Measurements from ENCODE around the gene ARHGAP24. TPM values are rescaled to one million over a fixed set of nuclear protein-coding genes. Genes with fewer than 3 reads are reported as not detected.

ARHGAP24 gene
- total RNA-seq, 1 experiment from 2014 or later, result 17.4 TPM

DNA sequence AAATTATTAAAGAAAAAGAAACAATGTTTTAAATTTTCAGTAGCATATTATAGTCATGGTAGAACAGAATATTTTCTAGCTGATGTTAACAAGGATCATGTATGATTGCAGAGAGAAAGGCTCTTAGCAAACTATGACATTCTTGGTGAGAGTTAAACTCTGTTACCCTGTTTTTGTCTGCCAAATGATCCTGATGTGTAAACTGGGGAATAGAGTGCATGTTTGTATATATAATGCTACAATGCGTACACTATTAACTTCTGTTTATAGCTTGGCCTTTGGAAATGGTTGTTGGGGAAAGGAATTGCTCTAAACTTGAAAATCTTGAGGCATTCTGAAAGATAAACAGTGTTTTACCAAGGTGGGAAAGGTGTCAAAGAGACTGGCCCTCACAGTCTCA is 292.7 kb downstream of the ARHGAP24 start:
- no peaks in the 10 kb centered on the region for H3K9me3 ChIP-seq (ENCODE audit: control insufficient read depth, insufficient read depth, low read depth, low read length)
- intact Hi-C loops (cut with micrococcal nuclease; ENCODE audit: unreplicated experiment), result no loop called here
- POLR2A ChIA-PET, result interaction anchor here (0.6 kb wide), 1 partner anchor 767 kb away, joined by 4 read pairs; no protein-coding TSS in a partner anchor
- H3K4me3 ChIP-seq (ENCODE audit: low read depth in 2 of 2, low read length in 2 of 2), result no peak overlapping the region
- in situ Hi-C loops (cut with HindIII; ENCODE audit: low pct_unique_long_range_greater_than_20kb, low sequenced_read_pairs), result no loop called here
- H3K4me1 ChIP-seq (ENCODE audit: control insufficient read depth, insufficient read depth, low read length), result no peaks in the 10 kb centered on the region
- H3K27ac ChIP-seq (ENCODE audit: low read length), result no peak overlapping the region
- no peaks in the 10 kb centered on the region for H3K27me3 ChIP-seq (ENCODE audit: control insufficient read depth, insufficient read depth, low read length)
- no peak for DNase-seq (ENCODE audit: low read depth, low spot score)
- no TSS peak for BruUV-seq (replicated peaks)
- H3K36me3 ChIP-seq (ENCODE audit: control insufficient read depth, insufficient read depth, low read length), result no peaks in the 10 kb centered on the region
- ATAC-seq, result no peak
- CTCF ChIA-PET, result no interaction called here
- TF ChIP-seq, protein P1, sequence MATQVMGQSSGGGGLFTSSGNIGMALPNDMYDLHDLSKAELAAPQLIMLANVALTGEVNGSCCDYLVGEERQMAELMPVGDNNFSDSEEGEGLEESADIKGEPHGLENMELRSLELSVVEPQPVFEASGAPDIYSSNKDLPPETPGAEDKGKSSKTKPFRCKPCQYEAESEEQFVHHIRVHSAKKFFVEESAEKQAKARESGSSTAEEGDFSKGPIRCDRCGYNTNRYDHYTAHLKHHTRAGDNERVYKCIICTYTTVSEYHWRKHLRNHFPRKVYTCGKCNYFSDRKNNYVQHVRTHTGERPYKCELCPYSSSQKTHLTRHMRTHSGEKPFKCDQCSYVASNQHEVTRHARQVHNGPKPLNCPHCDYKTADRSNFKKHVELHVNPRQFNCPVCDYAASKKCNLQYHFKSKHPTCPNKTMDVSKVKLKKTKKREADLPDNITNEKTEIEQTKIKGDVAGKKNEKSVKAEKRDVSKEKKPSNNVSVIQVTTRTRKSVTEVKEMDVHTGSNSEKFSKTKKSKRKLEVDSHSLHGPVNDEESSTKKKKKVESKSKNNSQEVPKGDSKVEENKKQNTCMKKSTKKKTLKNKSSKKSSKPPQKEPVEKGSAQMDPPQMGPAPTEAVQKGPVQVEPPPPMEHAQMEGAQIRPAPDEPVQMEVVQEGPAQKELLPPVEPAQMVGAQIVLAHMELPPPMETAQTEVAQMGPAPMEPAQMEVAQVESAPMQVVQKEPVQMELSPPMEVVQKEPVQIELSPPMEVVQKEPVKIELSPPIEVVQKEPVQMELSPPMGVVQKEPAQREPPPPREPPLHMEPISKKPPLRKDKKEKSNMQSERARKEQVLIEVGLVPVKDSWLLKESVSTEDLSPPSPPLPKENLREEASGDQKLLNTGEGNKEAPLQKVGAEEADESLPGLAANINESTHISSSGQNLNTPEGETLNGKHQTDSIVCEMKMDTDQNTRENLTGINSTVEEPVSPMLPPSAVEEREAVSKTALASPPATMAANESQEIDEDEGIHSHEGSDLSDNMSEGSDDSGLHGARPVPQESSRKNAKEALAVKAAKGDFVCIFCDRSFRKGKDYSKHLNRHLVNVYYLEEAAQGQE (IDR thresholded peaks at IDR 0.05; ENCODE audit: insufficient read depth in 1 of 2, low read depth in 2 of 2, low read length in 1 of 2), result no peak
- no peak for TF ChIP-seq SIN3A (IDR thresholded peaks at IDR 0.05; ENCODE audit: borderline replicate concordance, insufficient read depth, low read depth, low read length)
- no peak for TF ChIP-seq POLR2AphosphoS5 (IDR thresholded peaks at IDR 0.05; ENCODE audit: low read depth, low read length)
- no peak for TF ChIP-seq TCF7L2 (IDR thresholded peaks at IDR 0.05; ENCODE audit: low read depth, low read length)
- TF ChIP-seq, protein P2, sequence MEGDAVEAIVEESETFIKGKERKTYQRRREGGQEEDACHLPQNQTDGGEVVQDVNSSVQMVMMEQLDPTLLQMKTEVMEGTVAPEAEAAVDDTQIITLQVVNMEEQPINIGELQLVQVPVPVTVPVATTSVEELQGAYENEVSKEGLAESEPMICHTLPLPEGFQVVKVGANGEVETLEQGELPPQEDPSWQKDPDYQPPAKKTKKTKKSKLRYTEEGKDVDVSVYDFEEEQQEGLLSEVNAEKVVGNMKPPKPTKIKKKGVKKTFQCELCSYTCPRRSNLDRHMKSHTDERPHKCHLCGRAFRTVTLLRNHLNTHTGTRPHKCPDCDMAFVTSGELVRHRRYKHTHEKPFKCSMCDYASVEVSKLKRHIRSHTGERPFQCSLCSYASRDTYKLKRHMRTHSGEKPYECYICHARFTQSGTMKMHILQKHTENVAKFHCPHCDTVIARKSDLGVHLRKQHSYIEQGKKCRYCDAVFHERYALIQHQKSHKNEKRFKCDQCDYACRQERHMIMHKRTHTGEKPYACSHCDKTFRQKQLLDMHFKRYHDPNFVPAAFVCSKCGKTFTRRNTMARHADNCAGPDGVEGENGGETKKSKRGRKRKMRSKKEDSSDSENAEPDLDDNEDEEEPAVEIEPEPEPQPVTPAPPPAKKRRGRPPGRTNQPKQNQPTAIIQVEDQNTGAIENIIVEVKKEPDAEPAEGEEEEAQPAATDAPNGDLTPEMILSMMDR (IDR thresholded peaks at IDR 0.05), result no peak

DNA sequence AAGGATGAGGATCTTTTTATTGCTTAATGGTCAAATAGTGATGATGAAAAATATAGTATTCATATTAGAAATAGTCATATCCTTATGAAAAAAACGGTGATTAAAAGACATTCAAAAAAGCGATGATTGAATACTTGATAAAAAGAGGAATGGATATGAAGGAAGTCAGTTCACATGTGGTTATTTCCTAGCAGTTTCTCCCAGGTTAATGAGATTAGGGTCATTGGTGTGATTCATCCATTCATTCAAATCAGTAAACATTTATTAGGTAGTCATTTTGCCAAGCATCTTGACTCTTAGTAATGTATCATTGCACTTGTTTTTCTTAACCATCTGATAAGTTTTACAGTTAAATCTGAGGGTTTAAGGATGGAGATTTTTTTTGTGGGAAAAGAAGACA is 294.1 kb downstream of the ARHGAP24 start:
- Histone ChIP-seq H3K27me3 (ENCODE audit: control insufficient read depth, insufficient read depth, low read length) (no peaks in the 10 kb centered on the region), H3K4me3 (ENCODE audit: low read depth in 2 of 2, low read length in 2 of 2) (no peak overlapping the region), H3K36me3 (ENCODE audit: control insufficient read depth, insufficient read depth, low read length) (no peaks in the 10 kb centered on the region), H3K27ac (ENCODE audit: low read length) (no peak overlapping the region), H3K9me3 (ENCODE audit: control insufficient read depth, insufficient read depth, low read depth, low read length) (no peaks in the 10 kb centered on the region), H3K4me1 (ENCODE audit: control insufficient read depth, insufficient read depth, low read length) (no peaks in the 10 kb centered on the region)
- BruUV-seq (replicated peaks), result no TSS peak
- in situ Hi-C loops (cut with HindIII; ENCODE audit: low pct_unique_long_range_greater_than_20kb, low sequenced_read_pairs) (no loop called here), intact Hi-C loops (cut with micrococcal nuclease; ENCODE audit: unreplicated experiment) (no loop called here)
- ATAC-seq (no peak), DNase-seq (ENCODE audit: low read depth, low spot score) (no peak)
- ChIA-PET POLR2A (no interaction called here), CTCF (no interaction called here)
- no peak for TF ChIP-seq SIN3A (IDR thresholded peaks at IDR 0.05; ENCODE audit: borderline replicate concordance, insufficient read depth, low read depth, low read length)
- TF ChIP-seq, protein P2 (IDR thresholded peaks at IDR 0.05), result no peak
- no peak for TF ChIP-seq TCF7L2 (IDR thresholded peaks at IDR 0.05; ENCODE audit: low read depth, low read length)
- TF ChIP-seq POLR2AphosphoS5 (IDR thresholded peaks at IDR 0.05; ENCODE audit: low read depth, low read length), result no peak
